Mucosa of gallbladder (tissue), 1 donor: ENCODE data around the gene RELT. TPM values are rescaled to one million over a fixed set of nuclear protein-coding genes. Genes with fewer than 3 reads are reported as not detected.

ENCODE experiments used
- DNase-seq: peaks from one replicate; pipeline ENCODE4 v3.0.0-alpha.2; 2020; ENCODE audit warnings: low spot score
- total RNA-seq: library from RNA; stranded (reverse); gene quantifications from one replicate; pipeline ENCODE4 v1.2.1, GENCODE V29; 2021
- donor health status: DM: no; HTN: no; CAD: no.

RELT gene, protein sequence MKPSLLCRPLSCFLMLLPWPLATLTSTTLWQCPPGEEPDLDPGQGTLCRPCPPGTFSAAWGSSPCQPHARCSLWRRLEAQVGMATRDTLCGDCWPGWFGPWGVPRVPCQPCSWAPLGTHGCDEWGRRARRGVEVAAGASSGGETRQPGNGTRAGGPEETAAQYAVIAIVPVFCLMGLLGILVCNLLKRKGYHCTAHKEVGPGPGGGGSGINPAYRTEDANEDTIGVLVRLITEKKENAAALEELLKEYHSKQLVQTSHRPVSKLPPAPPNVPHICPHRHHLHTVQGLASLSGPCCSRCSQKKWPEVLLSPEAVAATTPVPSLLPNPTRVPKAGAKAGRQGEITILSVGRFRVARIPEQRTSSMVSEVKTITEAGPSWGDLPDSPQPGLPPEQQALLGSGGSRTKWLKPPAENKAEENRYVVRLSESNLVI
- total RNA-seq = 5.9 TPM

DNA sequence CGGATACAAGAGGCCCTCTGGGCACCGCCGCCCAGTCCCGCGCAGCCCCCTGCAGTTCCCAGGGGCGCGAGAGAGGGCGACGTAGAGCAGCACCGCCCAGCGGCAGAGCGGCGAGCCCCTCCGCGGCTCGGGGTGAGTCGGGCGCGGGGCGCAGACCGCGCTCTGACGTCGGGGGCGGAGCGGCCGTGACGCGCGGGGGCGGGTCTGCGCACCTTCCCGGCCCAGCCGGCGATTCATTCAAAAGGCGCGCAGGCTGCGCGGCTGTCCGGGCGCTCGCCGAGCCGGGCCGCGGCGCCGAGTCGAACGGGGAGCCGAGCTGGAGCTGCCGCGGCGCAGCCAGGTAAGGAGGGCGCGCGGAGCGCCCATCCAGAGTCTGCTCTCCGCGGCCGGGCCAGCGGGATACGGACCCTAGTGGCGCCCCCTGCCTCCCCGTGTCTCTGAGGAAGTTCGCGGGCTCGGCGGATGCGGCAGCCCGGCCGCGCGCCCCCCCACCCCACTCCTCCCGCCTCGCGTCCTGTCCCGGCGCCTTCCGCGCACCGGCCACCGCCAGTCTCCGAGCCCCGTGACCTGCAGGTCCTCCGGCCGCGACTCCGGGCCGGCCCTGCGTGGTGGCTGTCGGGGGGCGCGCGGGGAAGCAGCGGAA lies at the start of gene RELT:
TSS of gene RELT (plus strand) at position 240 of the 643 bp plus-strand sequence. CDS start 12,738 bp downstream, outside the sequence.
- peak; percentile 91 for DNase-seq

DNA sequence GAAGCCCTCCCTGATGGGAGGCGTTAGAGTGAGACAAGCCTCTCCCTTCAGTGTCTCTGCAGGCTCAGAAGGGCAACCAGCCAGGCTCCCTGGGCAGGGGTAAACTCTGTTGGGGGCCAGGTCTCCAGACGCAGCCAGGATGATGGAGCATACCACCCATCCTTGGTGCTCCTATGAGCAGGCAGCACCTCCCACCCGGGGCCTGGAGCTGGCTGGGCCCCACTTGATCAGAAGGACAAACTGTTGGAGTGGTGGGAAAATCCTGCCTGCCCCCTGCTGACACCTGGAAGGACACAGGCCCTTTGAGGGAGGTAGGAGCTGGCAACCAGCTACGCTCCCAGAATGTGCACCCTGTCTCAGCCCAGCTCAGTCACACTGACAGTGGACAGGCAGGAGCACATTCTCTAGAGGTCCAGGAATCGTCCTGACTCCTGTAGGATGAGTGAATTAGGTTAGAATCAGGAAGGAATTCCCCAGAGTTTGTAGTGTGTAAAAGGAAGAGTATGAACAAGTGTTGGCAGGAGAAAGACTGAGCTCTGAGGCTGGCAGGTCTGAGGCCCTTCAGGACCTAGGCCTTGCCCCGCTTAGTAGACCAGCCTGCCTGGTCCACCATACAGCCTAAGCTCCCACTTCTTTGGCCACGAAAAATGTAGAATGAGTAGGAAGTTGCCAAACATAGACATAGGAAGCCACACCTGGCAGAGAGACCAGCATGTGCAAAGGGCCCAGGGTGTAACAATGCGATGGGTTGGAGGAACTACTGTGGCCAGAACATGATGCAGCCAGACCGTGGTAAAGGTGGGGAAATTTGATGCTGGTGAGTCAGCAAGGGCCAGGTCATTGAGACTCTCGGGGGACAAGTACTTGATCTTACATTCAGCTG lies 49.0 kb upstream of the RELT start:
- DNase-seq = no peak

DNA sequence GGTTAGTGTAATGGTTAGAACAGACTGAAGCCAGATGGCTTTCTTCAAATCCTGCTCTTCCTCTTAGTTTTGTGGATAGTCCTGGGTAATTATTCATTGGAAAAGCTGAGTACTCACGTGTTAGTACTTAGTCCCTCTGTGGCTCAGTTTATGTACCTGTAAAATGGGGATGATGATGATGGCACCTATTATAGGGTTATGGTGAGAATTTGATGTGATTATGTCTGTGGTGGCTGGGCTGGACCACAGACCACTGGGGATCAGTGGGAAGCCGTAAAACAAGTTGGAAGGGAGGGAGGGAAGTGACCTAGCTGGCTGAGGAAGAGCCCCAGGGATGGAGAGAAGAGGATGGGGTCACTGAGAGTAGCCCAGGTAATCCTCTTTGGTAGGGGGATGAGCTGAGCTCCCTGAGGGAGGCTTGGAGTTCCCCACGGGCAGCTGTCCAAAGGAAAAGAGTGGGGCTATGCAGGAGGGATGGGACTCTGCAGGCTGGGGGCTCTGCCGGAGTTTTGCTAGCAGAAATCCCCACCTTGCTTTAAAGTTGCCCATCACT lies 48.3 kb upstream of the RELT start:
- DNase-seq = no peak

DNA sequence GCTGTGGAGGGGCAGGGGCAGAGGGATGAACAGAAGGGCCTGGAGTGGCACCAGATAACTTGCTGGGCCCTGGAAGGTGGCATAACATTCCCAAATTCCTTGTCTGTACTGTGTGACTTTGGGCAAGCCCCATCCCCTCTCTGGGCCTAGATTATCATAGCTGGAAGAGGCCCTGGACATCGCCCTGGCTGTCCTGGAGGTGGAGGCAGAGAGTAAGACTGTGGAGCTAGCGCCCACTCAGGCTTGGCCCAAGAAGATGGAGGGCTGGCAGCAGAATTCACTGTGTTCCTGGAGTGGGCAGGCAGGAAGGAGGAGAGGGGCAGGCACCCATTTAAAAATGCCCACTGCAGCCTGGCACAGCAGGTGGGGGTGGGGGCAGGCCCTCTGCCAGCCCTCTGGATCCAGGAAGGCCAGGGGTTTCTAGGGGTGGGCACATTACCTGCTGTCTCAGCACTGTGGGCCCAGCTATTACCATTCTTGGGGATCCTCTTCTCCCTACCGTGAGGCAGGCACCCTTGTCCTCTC lies 45.6 kb upstream of the RELT start:
- DNase-seq = no peak

DNA sequence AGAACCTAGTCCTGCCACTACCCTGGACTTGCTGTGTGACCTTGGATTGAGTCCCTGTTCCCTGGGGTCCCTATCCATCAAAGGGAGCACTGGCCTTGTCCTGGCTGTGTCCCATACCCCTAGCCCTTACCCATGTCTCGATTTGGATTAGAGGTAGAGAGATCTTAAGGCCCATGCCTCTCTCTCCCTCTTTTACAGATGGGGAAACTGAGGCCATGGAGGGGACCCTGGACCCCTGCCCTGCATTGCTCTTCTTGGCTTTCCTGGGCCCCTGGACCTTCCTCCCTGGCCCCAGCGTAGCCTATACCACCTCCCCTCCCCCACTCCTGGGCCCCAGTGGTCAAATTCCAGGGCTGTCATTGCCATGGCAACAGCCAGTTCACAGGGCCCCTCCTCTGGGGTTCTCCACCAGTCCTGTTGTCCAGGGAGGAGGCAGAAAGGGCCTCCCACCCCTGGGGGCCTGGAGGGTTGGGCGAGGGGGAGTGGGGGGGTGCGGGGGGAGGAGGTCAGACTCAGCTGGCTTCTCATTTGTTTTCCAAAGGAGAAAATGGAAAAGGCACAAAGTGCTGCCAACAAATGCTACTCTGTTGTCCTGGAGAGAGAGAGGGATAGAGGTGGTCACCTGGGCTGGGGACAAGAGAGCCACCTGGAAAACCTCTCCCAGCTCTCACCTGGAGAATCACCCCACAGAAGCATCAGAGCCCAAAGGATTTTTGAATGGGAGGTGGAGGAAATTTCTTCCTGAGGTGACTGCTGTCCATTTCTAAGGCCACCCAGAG lies 44.9 kb upstream of the RELT start:
- no peak for DNase-seq

DNA sequence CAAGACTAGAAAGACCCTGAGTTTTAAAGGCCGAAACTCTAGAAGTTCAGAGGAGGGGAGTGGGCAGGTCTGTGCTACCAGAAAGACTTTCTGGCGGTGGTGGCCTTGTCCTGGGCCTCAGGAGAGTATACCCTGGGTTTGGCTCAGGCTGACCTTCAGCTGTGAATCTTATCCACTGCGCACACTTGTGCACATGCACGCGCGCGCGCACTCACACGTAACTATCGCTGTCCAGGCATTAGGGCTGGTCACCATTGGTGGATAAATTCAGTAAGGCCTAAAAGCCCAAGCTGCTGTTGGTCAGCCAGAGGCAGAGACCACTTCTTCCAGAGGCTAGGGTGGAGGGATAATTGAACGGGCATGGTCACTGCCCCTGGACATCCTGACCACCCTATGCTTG lies 43.0 kb upstream of the RELT start:
- DNase-seq = no peak

DNA sequence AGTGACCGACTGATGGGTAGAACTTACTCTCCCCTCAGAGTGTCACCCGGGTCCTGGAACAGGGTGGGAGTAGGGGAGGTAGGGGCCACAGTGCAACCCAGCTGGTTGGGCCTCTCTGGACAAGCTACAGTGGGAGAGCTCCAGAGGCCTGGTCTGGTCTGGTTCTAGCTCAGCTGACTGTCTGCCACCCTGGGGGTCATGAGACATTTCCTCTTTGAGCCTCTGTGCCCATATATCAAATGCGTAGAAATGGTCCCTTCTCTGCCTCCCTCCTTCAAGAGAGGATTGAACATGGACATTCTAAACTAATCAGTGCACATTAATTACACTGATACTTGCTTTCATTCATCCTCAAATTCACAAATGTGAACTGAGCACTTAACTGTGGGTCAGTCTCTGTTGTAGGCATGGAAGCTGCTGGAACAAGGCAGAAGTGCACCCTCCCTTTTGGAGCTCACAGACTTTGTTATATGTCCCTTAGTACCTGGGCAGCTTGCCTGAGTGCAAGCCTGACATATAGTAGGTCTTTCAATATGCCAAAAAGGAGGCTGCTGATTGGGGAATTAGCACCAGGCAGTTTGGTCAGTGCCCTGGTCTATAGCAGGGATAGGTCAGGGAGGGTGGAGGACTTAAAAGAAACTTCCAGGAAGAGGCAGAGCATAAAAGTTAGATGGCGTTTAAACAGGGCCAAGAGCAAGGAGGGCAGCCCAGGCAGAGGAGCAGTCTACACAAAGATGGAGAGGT lies 42.4 kb upstream of the RELT start:
- DNase-seq = no peak

DNA sequence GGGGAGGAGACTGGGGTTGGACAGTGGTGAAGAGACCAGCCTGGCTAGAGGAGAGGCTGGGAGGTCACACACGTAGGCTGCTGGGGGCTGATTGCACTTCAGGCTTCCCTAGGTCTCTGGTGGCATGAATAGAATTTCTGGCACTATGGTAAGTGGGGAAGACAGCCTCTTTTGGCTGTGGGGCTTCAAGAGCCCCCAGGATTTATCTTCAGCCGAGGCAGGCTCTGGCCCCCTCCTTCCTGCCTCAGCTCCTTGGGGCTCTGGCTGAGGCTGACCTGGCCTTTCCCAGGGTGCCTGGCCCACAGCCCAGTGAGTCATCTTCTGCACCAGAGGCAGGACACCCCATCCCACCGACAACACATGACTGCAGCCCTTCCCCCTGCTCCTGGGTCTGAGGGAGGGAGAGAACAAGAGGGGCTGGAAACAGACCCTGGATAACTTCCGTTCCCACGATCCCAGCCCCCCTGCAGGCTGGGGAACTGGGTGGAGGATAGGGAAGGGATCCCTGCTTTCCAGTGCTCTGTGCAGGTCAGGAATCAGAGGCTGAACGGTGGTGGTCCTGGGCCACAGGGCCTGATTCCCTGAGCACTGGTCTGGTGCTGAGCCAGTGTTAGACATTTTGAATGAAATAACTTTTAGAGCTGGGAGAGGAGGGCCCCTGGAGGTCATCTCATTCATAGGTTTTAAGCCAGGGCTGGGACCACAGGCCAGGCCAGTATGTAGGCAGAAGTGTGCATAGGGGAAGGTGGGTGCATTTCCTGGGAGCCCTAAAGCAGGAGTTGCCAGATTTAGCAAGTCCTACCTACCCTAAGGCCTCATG lies 41.6 kb upstream of the RELT start:
- peak; percentile 76 for DNase-seq

DNA sequence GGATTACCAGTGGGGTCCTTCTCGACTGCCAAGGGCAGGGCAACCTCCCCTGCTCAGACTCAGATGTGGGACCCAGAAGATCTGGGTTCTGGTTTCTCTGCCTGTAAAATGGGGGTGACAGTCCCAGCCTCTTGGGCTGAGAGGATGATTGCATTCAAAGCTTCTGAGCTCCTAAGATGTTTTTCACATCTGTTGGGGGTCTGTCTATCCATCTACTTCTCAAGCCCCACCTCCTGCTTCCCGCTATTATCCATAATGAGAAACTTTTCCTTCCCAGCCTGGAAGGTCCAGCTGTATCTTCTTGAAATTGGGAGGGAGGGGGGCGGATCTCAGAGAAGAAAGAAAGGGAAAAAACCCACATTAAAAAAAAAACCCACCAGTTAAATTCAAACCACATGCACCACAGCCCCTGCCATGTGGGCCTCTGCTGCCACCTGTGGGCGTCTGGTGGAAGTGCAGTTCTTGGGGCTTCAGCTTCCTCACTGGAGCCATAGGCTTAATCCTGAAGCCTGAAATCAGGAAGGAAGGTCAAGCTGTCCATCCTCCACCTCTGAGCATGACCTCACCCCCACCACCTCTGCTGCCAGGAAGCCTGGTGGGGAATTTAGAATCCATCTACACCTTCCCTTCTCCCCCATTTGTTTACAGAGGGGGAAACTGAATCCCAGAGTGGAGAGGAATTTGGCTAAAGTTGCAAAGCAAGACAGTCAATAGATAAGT lies 40.8 kb upstream of the RELT start:
- peak; percentile 83 for DNase-seq

DNA sequence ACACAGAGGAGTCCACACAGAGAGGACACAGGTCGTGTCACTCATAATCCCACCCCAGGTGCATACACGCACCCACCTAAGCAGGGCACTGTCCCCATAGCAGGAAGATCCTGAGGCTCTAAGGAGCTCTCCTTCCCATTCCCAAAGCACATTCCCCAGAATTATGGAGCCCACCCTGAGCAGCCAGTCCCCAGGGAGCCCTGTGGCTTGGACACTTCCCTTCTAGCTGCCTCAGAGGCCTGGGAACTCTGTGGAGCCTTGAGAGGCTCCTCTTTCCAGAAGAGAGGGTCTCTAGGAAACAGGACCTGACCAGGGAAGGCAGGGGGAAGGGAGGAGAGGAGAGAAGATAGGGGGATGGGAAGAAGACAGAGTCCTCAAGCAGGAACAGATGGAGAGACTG lies 38.4 kb upstream of the RELT start:
- DNase-seq = no peak

DNA sequence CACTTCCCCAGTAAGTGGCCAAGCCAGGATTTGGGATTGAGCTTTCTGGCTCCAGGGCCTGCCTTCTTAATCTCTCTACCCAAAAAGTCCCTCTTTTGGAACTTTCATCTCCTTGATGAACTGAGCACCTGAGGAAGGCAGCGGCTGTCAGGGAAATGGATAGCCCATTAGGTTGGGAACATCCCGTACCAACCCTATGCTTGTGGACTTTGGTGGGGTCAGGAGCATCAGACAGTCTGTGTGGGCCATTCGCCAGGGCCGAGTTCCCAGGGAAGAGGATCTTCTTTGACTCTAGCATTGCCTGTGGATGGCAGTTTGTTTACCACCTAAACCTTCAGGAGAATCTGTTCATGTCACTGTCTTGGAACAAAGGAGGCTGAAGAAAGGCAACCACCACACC lies 37.9 kb upstream of the RELT start:
- no peak for DNase-seq

DNA sequence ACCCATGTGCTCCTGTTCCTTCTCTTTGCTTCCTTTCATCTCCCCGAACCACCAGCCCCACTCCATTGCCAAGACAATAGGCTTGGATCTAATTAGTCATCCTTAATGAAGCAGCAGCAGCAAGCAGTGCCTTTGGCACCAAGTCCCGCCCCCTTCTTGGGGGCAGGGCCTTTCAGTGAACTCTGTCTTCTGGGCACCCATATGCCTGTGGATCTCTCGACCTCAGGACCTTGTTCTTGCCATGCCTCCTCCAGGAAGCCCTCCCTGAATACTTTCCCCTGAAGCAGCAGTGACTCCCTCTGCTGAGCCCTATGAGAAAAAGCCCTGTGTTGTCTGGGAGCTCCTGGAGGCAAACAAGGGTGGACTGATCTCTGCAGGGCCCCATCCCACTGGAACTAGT lies 36.0 kb upstream of the RELT start:
- DNase-seq = no peak

DNA sequence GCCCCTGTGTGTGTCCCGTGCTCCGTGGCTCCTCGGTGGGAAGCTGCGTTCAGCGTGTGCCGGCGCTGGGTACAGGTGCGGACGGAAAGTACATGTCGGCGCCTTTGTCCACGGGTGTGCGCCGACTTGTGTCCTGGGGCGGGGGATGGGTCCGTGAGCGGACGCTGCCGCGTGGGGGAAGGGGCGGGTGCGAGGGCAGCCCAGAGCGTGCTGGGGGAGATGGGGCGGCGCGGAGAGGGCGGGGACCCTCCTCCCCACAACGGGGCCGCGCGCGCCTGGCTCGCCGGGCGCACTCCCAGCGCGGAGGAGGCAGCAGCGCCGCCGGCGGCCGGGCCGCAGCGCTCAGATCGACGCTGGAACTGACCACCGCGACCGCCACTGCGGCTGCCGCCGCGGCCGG lies 33.6 kb upstream of the RELT start:
- no peak for DNase-seq

DNA sequence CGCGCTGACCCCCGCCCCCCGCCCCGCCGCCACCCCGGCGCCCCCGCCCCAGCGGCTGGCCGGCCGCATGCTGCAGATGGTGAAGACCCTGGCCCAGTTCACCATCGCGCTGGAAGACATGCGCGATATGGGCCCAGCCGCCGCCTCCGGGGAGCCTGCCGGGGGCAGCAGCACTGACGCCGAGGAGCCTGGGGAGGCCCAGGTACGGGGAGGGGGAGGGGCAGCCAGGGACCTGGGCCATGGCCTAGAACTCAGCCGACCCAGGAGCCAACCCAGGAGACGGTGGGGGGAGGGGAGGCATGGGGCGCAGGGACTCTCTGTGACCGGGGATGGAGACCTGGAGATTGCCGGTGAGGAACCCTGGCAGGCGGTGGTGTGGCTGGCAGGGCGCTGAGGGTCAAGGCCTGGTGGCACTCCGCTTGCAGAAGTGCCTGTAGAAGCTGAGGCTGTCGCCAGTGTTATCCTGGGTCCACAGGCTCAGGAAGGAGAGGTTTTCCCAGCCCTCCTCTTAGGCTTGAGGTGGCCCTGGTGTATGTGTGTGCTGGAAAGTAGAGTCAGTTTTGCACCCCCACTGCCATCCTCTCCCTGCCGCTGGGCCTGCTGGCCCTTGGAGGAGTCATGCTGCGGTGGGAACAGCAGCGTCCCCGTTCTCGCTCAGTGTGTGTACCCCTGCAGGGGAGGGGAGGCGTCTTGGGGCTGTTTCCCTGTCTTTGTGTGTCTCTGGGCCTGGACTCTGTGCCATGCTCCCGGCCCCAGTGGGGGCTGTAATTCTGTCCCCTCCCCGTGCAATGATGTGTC lies 32.9 kb upstream of the RELT start:
- DNase-seq = no peak

DNA sequence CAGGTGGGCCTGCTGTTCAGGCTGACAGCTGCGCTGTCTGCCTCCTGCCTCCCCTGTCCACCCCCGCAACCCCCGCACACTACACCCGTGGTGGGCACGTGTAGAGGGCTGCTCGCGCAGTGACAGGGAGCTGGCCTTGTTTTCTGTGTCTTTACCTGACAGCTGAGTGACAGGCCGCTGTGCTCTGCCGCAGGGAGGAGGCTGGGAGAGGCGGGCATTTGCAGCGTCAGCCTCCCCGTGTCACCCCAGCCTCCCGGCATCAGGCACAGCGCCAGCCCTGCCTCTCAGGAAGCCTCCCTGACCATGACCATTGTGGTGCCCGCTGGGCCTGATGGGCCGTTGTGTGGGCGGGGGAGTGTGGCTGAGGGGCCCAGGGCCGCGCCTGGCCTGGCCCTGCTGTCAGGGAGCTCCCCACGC lies 32.0 kb upstream of the RELT start:
- DNase-seq = no peak

DNA sequence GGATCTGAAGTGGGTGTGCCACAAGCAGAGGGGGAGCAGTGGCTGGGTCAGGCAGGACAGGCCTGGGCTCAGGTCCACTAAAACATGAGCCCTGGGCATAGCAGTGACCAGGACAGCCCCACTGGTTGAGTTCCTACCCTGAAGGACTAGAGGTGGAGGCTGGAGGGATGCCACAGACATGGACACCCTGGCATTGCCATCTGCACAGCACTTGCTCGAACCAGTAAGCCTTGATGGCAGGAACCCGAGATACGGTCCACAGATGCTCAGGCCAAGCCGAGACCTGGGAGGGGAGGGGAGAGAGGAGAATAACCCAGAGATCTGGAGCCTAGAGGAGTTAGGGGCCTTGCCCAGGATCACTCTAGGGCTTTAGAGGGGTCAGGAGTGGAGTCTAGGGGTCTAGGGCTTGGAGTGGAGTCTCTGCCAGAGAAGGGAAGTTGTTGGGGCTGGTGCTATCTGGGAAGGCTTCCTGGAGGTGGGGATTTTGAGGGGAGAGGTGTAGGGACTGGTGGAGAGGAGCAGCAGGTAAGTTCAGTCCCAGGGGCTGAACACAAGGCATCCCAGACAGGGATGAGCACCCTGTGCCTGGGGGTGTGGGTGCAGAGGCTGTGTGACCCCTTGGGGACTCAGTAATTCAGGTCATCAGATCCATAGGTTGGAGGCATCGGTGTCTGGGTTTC lies 30.6 kb upstream of the RELT start:
- DNase-seq = no peak

DNA sequence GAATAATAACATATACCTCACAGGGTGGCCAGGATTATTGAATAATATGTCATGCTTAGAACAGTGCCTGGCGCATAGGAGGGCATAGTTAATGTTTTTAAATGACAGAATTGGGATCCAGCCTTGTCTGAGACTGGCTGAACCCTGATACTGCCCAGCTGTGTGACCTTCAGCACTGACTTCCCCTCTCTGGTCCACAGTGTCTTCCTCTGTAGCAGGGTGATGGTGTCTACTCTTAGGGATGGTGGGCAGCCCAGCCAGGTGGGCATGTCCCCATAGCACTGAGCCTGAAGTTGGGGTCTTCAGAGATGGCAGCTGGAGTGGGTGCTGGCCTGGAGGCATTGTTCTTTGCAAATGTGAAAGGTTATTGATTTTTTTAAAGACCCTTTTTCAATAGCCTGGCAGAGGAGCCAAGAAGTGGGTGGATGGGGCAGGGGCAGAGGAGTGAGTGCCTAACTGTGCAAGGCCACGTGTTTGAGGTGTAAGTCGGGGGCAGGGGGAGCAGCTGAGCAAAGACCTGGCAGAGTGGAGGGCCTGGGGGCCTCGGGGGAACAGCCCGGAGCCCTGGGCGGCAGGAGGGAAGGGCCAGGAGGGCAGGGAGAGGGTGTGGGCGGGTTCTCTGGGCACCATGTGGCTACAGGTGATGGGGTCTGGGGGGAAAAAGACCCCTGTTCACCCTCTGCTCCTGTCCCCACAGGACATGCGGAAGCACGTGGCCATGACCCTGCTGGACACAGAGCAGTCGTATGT lies 29.8 kb upstream of the RELT start:
- no peak for DNase-seq
